Right lobe of liver (tissue), 4 donors: Measurements from ENCODE around the gene SPATA19.

Experiments used
- CTCF ChIP-seq, 4 donors: fragments of 200-600 bp in 3 of 4; fragments of 450-650 bp in 1 of 4; IDR thresholded peaks; one replicate each; pipeline versions ENCODE4 v1.5.1 to v1.8.0; 2016 to 2022; ENCODE audit warnings: antibody characterized with exemption in 4 of 4, mild to moderate bottlenecking in 2 of 4
- POLR2A ChIP-seq: fragments of 450-650 bp; IDR thresholded peaks from one replicate; pipeline ENCODE4 v1.6.1; 2017; ENCODE audit warnings: antibody characterized with exemption, mild to moderate bottlenecking
- donor health status: DM: no; HTN: no; CAD: no.
- donor health status: DM: no; HTN: no; CAD: no.
- donor health status: DM: no; HTN: yes; CAD: no.

GRCh38 chr11:133810766-133811165, 34.5 kb downstream of the SPATA19 start:
- TF ChIP-seq CTCF (IDR thresholded peaks at IDR 0.05) (no peak), POLR2A (no peak)
